ENCODE results near the gene PSMB8. TPM values are rescaled to one million over a fixed set of nuclear protein-coding genes. Genes with fewer than 3 reads are reported as not detected.
"Not testable (repeated sequence)": the region's sequence is repeated elsewhere in the genome, so short reads cannot be mapped to it uniquely, and the experiment has no call there.

The PSMB8 gene
- total RNA-seq, 2 experiments from 2014 or later = 142 to 216 TPM

GRCh38 chr6:32879691-32880090 lies 35.8 kb upstream of the PSMB8 start:
- no peak overlapping the region for H2AFZ ChIP-seq (ENCODE audit: low read length)
- TF ChIP-seq CTCF (conservative IDR thresholded peaks at IDR 0.05; ENCODE audit: low read length) (no peak), EZH2phosphoT487 (IDR thresholded peaks at IDR 0.05; ENCODE audit: borderline replicate concordance, low read depth, low read length) (no peak)
- no peaks in the 10 kb centered on the region for H3K79me2 ChIP-seq (ENCODE audit: insufficient read depth, low read depth, low read length)
- intact Hi-C loops (cut with micrococcal nuclease; ENCODE audit: unreplicated experiment) = no loop called here
- H3K36me3 ChIP-seq (ENCODE audit: insufficient read depth, low read length) = no peaks in the 10 kb centered on the region
- DNase-seq (ENCODE audit: low spot score) = no peak
- no peak overlapping the region for H3K4me2 ChIP-seq (ENCODE audit: low read length)
- CTCF ChIA-PET (ENCODE audit: unreplicated experiment) = no interaction called here
- peaks cover 9% of the 10 kb centered on the region for H3K4me1 ChIP-seq (ENCODE audit: insufficient read depth, low read length, poor library complexity, severe bottlenecking)
- no TSS peak for BruUV-seq (replicated peaks)
- POLR2A ChIA-PET = interaction anchor here (1.0 kb wide), 1 partner anchor 53 kb away, joined by 3 read pairs; no protein-coding TSS in a partner anchor
- H3K4me3 ChIP-seq (ENCODE audit: low read depth, low read length, poor library complexity, severe bottlenecking) = no peak overlapping the region
- no peaks in the 10 kb centered on the region for H3K9me3 ChIP-seq (ENCODE audit: low read length)
- H4K20me1 ChIP-seq (ENCODE audit: insufficient read depth, low read length) = no peaks in the 10 kb centered on the region
- no peaks in the 10 kb centered on the region for H3K9me2 ChIP-seq (ENCODE audit: insufficient read depth, low read length)
- no peak overlapping the region for H3K27ac ChIP-seq (ENCODE audit: low read depth, low read length, poor library complexity, severe bottlenecking)

- H3K4me1 ChIP-seq (ENCODE audit: insufficient read depth, low read length, poor library complexity, severe bottlenecking) = peaks cover 4% of the 10 kb centered on the region
- BruUV-seq (replicated peaks) = no TSS peak
- DNase-seq (ENCODE audit: low spot score) = no peak
- no peaks in the 10 kb centered on the region for H3K9me2 ChIP-seq (ENCODE audit: insufficient read depth, low read length)
- H3K9me3 ChIP-seq (ENCODE audit: low read length) = no peaks in the 10 kb centered on the region
- POLR2A ChIA-PET = no interaction called here
- H3K79me2 ChIP-seq (ENCODE audit: insufficient read depth, low read depth, low read length) = no peaks in the 10 kb centered on the region
- H3K36me3 ChIP-seq (ENCODE audit: insufficient read depth, low read length) = no peaks in the 10 kb centered on the region
- no peak overlapping the region for H3K27ac ChIP-seq (ENCODE audit: low read depth, low read length, poor library complexity, severe bottlenecking)
- H3K4me3 ChIP-seq (ENCODE audit: low read depth, low read length, poor library complexity, severe bottlenecking) = no peak overlapping the region
- intact Hi-C loops (cut with micrococcal nuclease; ENCODE audit: unreplicated experiment) = no loop called here
- H4K20me1 ChIP-seq (ENCODE audit: insufficient read depth, low read length) = no peaks in the 10 kb centered on the region
- no peak overlapping the region for H3K4me2 ChIP-seq (ENCODE audit: low read length)
- H2AFZ ChIP-seq (ENCODE audit: low read length) = no peak overlapping the region
- CTCF ChIA-PET (ENCODE audit: unreplicated experiment) = no interaction called here
- TF ChIP-seq EZH2phosphoT487 (IDR thresholded peaks at IDR 0.05; ENCODE audit: borderline replicate concordance, low read depth, low read length) (no peak), CTCF (conservative IDR thresholded peaks at IDR 0.05; ENCODE audit: low read length) (no peak)
These were observed 32.8 kb upstream of the PSMB8 start for GRCh38 chr6:32876603-32877002.

- H3K79me2 ChIP-seq (ENCODE audit: insufficient read depth, low read depth, low read length); H2AFZ ChIP-seq (ENCODE audit: low read length); H3K4me1 ChIP-seq (ENCODE audit: insufficient read depth, low read length, poor library complexity, severe bottlenecking); H3K36me3 ChIP-seq (ENCODE audit: insufficient read depth, low read length); H3K9me3 ChIP-seq (ENCODE audit: low read length); H3K9me2 ChIP-seq (ENCODE audit: insufficient read depth, low read length); H3K4me3 ChIP-seq (ENCODE audit: low read depth, low read length, poor library complexity, severe bottlenecking); CTCF ChIA-PET (ENCODE audit: unreplicated experiment); intact Hi-C loops (cut with micrococcal nuclease; ENCODE audit: unreplicated experiment); H3K4me2 ChIP-seq (ENCODE audit: low read length); DNase-seq (ENCODE audit: low spot score); H3K27ac ChIP-seq (ENCODE audit: low read depth, low read length, poor library complexity, severe bottlenecking); H4K20me1 ChIP-seq (ENCODE audit: insufficient read depth, low read length); BruUV-seq (replicated peaks): not testable (repeated sequence)
- POLR2A ChIA-PET = interaction anchor here (0.7 kb wide), 1 partner anchor 84 kb away, joined by 3 read pairs; no protein-coding TSS in a partner anchor
These were observed 30.1 kb upstream of the PSMB8 start for GRCh38 chr6:32873947-32874346.
